GM23338 (cell line): Measurements from ENCODE around the gene SMC4. TPM values are rescaled to one million over a fixed set of nuclear protein-coding genes. Genes with fewer than 3 reads are reported as not detected.

Experiments
- CREB1 ChIP-seq: fragments of 250-450 bp; sonication (Bioruptor Pico); IDR thresholded peaks from 2 replicates; pipeline ENCODE4 v1.5.0; 2020; ENCODE audit warnings: low read depth, mild to moderate bottlenecking, moderate library complexity
- EZH2 ChIP-seq: fragments of 200-600 bp; sonication (generic); IDR thresholded peaks from one replicate; pipeline ENCODE4 v1.8.0; 2017; ENCODE audit warnings: antibody characterized with exemption, mild to moderate bottlenecking, low read depth; ENCODE audit not compliant: unreplicated experiment
- NANOG ChIP-seq: IDR thresholded peaks from 2 replicates; pipeline ENCODE4 v1.6.1; 2016; ENCODE audit warnings: antibody characterized with exemption, borderline replicate concordance
- STAT1 ChIP-seq: IDR thresholded peaks from one replicate; pipeline ENCODE4 v1.6.1; 2016; ENCODE audit warnings: antibody characterized with exemption; ENCODE audit not compliant: unreplicated experiment
- polyA plus RNA-seq: library from polyadenylated mRNA; unstranded; fragments of >200 nt; fragmentation: Nextera tagmentation; extraction: Ambion mirVana; gene quantifications from 2 replicates; pipeline ENCODE4 v1.2.1, GENCODE V29; 2016
- total RNA-seq: library from RNA; depleted of rRNA; stranded (reverse); fragments of >200 nt; shearing (Covaris generic); gene quantifications from 2 replicates; pipeline ENCODE4 v1.2.3, GENCODE V29; 2014
- TF ChIP-seq, protein P1 (sequence below): fragments of 250-450 bp; sonication (Bioruptor Pico); IDR thresholded peaks from 2 replicates; pipeline ENCODE4 v1.5.0; 2020; ENCODE audit warnings: mild to moderate bottlenecking, moderate library complexity
- TF ChIP-seq, protein P2 (sequence below): IDR thresholded peaks from one replicate; pipeline ENCODE4 v1.6.1; 2018; ENCODE audit warnings: antibody characterized with exemption; ENCODE audit not compliant: unreplicated experiment
- TF ChIP-seq, protein P3 (sequence below), 2 experiments: fragments of 200-600 bp in 1 of 2; sonication (generic) in 1 of 2; conservative IDR thresholded peaks; 2 replicates each; pipeline versions ENCODE4 v1.5.1 to v1.6.1; 2016 to 2017; ENCODE audit warnings: antibody characterized with exemption in 2 of 2, low read depth in 2 of 2, mild to moderate bottlenecking in 2 of 2, moderate library complexity in 1 of 2

The SMC4 gene
- total and polyA plus RNA-seq, 2 experiments from 2014 or later, result 167 to 412 TPM

DNA sequence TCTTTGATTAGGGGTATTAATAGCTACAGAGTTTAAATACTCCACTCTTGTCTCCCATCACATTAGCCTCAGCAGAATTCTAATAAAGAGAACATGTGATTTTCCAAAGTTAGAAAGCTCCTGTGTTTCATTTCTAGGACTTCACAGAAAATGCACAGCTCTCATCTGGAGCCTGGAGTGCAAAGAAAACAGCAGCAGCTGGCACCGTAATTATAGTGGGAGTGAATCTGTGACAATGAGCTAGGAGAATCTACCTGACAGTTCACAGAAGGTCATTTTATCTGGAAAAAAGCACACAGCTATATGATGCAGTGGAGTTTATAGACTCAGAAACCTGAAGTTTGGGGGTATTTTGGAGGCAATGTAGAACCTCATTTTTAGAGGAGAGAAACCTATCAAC is 55.5 kb downstream of the SMC4 start (continued):
- TF ChIP-seq, protein P1, sequence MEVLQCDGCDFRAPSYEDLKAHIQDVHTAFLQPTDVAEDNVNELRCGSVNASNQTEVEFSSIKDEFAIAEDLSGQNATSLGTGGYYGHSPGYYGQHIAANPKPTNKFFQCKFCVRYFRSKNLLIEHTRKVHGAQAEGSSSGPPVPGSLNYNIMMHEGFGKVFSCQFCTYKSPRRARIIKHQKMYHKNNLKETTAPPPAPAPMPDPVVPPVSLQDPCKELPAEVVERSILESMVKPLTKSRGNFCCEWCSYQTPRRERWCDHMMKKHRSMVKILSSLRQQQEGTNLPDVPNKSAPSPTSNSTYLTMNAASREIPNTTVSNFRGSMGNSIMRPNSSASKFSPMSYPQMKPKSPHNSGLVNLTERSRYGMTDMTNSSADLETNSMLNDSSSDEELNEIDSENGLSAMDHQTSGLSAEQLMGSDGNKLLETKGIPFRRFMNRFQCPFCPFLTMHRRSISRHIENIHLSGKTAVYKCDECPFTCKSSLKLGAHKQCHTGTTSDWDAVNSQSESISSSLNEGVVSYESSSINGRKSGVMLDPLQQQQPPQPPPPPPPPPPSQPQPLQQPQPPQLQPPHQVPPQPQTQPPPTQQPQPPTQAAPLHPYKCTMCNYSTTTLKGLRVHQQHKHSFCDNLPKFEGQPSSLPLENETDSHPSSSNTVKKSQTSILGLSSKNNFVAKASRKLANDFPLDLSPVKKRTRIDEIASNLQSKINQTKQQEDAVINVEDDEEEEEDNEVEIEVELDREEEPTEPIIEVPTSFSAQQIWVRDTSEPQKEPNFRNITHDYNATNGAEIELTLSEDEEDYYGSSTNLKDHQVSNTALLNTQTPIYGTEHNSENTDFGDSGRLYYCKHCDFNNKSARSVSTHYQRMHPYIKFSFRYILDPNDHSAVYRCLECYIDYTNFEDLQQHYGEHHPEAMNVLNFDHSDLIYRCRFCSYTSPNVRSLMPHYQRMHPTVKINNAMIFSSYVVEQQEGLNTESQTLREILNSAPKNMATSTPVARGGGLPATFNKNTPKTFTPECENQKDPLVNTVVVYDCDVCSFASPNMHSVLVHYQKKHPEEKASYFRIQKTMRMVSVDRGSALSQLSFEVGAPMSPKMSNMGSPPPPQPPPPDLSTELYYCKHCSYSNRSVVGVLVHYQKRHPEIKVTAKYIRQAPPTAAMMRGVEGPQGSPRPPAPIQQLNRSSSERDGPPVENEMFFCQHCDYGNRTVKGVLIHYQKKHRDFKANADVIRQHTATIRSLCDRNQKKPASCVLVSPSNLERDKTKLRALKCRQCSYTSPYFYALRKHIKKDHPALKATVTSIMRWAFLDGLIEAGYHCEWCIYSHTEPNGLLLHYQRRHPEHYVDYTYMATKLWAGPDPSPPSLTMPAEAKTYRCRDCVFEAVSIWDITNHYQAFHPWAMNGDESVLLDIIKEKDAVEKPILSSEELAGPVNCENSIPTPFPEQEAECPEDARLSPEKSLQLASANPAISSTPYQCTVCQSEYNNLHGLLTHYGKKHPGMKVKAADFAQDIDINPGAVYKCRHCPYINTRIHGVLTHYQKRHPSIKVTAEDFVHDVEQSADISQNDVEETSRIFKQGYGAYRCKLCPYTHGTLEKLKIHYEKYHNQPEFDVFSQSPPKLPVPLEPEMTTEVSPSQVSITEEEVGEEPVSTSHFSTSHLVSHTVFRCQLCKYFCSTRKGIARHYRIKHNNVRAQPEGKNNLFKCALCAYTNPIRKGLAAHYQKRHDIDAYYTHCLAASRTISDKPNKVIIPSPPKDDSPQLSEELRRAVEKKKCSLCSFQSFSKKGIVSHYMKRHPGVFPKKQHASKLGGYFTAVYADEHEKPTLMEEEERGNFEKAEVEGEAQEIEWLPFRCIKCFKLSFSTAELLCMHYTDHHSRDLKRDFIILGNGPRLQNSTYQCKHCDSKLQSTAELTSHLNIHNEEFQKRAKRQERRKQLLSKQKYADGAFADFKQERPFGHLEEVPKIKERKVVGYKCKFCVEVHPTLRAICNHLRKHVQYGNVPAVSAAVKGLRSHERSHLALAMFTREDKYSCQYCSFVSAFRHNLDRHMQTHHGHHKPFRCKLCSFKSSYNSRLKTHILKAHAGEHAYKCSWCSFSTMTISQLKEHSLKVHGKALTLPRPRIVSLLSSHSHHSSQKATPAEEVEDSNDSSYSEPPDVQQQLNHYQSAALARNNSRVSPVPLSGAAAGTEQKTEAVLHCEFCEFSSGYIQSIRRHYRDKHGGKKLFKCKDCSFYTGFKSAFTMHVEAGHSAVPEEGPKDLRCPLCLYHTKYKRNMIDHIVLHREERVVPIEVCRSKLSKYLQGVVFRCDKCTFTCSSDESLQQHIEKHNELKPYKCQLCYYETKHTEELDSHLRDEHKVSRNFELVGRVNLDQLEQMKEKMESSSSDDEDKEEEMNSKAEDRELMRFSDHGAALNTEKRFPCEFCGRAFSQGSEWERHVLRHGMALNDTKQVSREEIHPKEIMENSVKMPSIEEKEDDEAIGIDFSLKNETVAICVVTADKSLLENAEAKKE (CRISPR knock-in tag), result no peak
- TF ChIP-seq CREB1 (CRISPR knock-in tag) (no peak), STAT1 (no peak), EZH2 (no peak), NANOG (no peak)
- TF ChIP-seq, protein P2, sequence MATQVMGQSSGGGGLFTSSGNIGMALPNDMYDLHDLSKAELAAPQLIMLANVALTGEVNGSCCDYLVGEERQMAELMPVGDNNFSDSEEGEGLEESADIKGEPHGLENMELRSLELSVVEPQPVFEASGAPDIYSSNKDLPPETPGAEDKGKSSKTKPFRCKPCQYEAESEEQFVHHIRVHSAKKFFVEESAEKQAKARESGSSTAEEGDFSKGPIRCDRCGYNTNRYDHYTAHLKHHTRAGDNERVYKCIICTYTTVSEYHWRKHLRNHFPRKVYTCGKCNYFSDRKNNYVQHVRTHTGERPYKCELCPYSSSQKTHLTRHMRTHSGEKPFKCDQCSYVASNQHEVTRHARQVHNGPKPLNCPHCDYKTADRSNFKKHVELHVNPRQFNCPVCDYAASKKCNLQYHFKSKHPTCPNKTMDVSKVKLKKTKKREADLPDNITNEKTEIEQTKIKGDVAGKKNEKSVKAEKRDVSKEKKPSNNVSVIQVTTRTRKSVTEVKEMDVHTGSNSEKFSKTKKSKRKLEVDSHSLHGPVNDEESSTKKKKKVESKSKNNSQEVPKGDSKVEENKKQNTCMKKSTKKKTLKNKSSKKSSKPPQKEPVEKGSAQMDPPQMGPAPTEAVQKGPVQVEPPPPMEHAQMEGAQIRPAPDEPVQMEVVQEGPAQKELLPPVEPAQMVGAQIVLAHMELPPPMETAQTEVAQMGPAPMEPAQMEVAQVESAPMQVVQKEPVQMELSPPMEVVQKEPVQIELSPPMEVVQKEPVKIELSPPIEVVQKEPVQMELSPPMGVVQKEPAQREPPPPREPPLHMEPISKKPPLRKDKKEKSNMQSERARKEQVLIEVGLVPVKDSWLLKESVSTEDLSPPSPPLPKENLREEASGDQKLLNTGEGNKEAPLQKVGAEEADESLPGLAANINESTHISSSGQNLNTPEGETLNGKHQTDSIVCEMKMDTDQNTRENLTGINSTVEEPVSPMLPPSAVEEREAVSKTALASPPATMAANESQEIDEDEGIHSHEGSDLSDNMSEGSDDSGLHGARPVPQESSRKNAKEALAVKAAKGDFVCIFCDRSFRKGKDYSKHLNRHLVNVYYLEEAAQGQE, result no peak
- TF ChIP-seq, protein P3, sequence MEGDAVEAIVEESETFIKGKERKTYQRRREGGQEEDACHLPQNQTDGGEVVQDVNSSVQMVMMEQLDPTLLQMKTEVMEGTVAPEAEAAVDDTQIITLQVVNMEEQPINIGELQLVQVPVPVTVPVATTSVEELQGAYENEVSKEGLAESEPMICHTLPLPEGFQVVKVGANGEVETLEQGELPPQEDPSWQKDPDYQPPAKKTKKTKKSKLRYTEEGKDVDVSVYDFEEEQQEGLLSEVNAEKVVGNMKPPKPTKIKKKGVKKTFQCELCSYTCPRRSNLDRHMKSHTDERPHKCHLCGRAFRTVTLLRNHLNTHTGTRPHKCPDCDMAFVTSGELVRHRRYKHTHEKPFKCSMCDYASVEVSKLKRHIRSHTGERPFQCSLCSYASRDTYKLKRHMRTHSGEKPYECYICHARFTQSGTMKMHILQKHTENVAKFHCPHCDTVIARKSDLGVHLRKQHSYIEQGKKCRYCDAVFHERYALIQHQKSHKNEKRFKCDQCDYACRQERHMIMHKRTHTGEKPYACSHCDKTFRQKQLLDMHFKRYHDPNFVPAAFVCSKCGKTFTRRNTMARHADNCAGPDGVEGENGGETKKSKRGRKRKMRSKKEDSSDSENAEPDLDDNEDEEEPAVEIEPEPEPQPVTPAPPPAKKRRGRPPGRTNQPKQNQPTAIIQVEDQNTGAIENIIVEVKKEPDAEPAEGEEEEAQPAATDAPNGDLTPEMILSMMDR (conservative IDR thresholded peaks at IDR 0.05; ENCODE audit: low read depth in 2 of 2), result no peak
